NCI-H2029 treated with DMSO at 0.1 percent for 48 hours (cell line): ENCODE results near the gene S1PR1.

Experiments used
- DNase-seq: peaks from one replicate; lab custom pipeline; 2025; lab: John Stamatoyannopoulos, UW

Gene S1PR1

GRCh38 chr1:101245246-101245927 lies 8.6 kb downstream of the S1PR1 start:
- no peak for DNase-seq

GRCh38 chr1:101247404-101248287 lies 10.8 kb downstream of the S1PR1 start:
- no peak for DNase-seq

- no peak for DNase-seq
Observed at GRCh38 chr1:101250222-101250621, 13.4 kb downstream of the S1PR1 start.

GRCh38 chr1:101250656-101251272 lies 13.9 kb downstream of the S1PR1 start:
- no peak for DNase-seq

DNA sequence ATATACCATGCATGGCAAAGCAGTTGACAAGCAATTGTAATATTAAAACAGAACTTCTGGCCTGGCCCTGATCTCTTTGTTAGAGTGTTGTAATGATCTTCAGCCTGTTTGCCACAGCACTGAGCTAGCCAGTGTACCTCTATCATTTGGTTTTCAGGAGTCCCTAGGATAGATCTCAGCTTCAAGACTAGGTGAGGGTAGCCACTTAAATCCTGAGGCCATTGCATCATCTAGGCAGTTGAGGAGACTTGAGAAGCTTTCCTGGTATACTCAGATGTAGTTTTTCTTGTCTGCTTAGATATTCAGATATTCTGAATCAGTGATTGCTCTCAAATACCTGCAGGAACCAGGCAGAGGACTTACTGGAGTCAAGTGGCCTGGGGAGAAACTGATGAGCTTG lies 14.7 kb downstream of the S1PR1 start:
- DNase-seq, result no peak

GRCh38 chr1:101253976-101254674 lies 17.3 kb downstream of the S1PR1 start:
- no peak for DNase-seq

DNA sequence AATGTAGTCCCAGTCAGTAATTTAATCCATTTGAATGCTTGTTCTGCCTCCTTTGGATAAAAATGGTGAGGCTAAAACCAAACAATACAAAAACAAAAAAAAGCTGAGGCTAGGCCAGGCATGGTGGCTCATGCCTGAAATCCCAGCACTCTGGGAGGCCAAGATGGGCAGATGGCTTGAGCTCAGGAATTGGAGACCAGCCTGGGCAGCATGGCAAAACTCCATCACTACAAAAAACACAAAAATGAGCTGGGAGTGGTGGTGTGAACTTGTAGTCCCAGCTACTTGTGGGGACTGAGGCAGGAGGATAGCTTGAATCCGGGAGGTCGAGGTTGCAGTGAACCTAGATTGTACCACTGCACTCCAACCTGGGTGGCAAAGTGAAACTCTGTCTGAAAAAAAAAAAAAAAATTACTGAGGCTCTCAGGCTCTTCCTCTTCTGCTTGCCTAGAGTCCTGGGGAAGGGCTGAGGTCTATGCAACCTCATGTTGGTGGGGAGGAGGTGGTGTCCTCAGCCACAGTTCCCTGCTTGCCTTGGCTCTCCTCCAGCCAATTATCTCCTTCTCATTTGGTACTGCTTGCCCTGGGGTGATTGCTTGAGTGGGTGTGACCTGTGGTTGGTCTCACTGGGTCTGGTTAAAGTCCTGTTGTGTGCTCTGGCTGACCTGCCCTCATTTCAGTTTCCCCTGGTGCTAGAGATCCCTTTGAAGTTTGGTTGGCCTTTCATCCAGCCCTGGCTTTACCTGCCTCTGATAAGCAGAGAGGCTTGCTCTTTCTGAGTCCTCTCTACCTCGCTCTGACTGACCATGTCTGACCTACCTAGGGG lies 20.9 kb downstream of the S1PR1 start:
- DNase-seq, result no peak

GRCh38 chr1:101259744-101260148 lies 22.9 kb downstream of the S1PR1 start:
- no peak for DNase-seq

GRCh38 chr1:101260556-101261350 lies 23.9 kb downstream of the S1PR1 start:
- DNase-seq, result no peak

GRCh38 chr1:101261623-101262022 lies 24.8 kb downstream of the S1PR1 start:
- no peak for DNase-seq

DNA sequence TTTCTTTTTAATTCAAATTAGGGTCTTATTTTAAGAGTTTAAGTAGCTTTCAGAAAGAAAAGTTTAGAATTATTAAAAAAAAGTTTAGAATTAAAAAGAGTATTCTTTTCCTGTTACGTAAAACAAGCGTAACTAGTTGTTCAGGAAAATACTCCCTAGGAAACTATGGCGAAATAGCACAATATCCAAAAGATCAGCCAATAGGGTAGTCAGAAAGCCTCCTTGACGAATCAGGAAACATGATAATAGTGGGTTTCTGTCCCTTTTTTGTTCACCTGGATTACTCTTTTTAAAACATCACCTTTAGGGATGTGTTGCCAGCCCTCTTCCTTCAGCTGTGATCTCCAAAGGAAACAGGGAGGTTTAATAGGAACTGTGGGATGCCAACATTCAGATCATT lies 25.2 kb downstream of the S1PR1 start:
- DNase-seq, result no peak

DNA sequence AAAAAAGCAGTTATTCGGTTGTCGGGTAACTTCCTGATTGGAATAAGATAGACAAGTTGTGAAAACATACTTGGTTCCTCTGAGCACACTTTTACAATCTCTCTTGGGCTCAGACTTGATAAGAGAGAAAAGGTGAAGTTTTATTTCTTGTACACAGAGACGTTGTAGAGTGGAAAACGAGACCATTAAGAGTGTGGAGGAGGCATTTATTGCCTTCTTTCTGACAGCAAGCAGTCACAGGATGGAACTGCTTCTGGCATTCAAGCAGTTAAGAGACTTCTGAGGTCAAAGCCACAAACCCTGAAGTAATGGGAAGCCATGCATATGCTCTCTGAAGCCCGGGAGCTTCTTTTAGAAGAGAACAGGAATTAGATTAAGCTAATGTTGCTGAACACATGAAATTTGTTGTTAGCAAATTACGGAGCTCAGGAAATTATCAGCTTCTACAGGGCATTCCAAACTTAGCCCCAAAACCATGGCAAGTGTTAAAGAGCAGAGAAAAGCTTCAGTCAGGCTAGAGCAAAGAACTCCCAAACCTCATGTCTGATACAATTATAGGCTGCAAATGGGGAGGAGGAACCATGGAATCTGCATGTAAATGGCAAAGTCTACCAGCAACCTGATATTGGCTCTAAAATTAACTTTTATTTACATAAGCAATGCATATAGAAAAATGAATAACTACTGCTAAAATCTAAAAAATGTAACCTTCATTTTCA lies 26.0 kb downstream of the S1PR1 start:
- DNase-seq, result no peak

- no peak for DNase-seq
Observed at GRCh38 chr1:101264697-101265096, 27.9 kb downstream of the S1PR1 start.

DNA sequence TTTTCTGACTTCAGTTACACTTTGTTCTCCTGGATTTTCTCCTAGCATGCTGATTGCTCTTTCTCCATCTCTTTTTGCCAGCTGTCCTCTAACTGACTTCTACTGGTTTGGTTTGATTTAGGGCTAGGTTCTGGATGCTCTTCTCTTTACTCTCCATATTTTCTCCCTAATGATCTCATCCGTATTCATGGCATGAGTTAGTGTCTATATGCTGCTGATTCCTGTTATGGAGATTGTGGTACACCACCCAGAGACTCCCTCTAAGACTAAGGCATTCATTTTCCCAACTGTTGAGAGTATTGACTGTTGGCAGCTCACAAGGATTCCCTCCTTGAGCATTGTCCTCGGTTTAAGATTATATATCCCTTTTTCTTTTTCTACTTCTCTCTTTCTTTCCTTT lies 28.9 kb downstream of the S1PR1 start:
- DNase-seq, result no peak

GRCh38 chr1:101267082-101267481 lies 30.3 kb downstream of the S1PR1 start:
- no peak for DNase-seq

DNA sequence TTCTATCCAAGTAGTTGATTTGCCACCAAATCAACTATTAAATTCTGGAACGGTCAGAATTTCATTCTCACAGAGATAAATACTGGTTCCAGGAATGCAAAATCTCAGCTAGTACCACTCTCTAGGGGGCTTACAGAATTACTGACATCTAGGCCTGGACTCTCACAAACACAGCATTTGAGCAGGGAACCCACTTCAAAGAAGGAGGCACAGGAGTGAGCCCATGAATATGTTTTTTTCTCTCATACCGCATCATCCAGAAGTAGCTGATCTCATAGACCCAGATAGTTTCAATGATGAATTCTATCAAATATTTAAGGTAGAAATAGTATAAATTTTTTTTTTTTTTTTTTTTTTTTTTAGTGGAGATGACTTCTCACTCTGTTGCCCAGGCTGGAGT lies 32.1 kb downstream of the S1PR1 start:
- DNase-seq, result no peak

DNA sequence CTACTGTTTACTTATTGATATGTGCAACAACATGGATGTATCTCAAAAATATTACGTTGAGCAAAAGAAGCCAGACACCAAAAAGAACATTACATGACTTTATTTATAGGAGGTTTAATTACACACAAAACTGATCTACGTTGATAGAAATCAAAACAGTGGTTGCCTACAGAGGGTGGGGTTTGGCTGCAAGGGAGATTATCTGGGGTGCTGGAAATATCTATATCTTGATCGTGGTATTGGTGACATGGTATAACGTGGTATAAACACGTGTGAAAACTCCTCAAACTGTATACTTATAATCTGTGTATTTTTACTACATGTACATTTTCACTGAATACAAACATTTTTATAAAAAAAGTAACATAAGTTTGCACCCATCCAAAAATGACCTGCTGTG lies 38.9 kb downstream of the S1PR1 start:
- no peak for DNase-seq

GRCh38 chr1:101276818-101277217 lies 40.0 kb downstream of the S1PR1 start:
- no peak for DNase-seq

GRCh38 chr1:101278238-101278637 lies 41.4 kb downstream of the S1PR1 start:
- DNase-seq, result no peak

DNA sequence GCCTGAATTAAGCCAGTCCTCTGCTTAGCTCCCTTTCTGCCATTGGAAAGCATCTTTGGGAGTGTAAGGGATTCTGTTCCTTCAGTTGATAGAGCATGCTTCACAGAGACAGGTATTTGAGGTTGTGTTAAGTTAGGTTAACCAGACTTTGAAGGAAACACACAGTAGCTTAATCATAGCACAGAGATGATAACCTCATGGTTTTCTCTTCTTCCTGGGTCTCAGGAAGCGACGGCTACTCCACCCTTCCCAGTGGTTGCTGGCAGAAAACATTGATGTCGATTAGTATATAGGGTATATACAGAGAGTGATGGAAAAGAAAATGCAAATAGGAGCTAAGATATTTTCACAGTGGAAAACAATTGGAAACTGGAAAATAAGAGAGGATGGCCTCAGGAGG lies 42.0 kb downstream of the S1PR1 start:
- DNase-seq, result no peak
